HG03558 (cell line): ENCODE results near the gene RAB17.
A peak's percentile ranks its signal among the peaks of the same experiment; 100 is the strongest.

ENCODE experiments used
- ATAC-seq: cut with Tn5 transposase; IDR thresholded peaks from one replicate; pipeline ENCODE4 v1.9.1; 2021; ENCODE audit warnings: moderate number of reproducible peaks; ENCODE audit not compliant: unreplicated experiment; ENCODE audit errors: extremely low read depth

The RAB17 gene

DNA sequence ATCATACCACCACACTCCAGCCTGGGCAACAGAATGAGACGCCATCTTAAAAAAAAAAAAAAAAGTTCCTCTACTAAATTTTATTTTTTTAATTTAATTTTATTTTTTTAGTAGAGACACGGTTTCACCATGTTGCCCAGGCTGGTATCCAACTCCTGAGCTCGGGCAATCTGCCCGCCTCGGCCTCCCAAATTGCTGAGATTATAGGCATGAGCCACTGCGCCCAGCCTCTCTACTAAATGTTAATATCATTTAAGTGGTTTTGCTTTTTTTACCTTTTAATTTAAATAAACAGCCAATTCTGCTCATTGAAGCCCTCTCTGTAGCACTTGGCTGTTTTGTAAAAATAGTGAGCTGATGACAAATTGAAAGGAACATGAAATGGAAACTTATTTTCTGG is 9.2 kb downstream of the RAB17 start:
- ATAC-seq, result no peak

- no peak for ATAC-seq
Observed at GRCh38 chr2:237577956-237578870, 12.3 kb downstream of the RAB17 start.

DNA sequence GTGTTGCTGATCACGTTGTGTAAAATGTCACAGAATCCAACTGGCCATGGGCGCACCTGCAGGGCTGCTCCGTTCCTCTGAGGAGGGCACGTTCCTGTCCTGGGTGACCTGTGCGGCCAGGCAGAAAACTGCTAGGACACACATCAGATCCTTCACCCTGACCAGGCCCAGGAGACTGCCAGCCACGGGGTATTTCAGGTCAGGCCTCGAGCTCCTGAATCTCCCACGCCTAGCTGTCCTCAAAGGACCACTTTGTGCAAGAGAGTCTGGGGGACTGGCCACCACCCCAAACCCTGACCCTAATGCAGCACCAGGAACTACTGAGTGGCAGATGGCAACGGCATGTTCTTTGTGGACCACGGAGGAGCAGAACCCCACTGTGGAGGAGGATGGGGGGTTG is 13.1 kb downstream of the RAB17 start:
- ATAC-seq, result no peak

DNA sequence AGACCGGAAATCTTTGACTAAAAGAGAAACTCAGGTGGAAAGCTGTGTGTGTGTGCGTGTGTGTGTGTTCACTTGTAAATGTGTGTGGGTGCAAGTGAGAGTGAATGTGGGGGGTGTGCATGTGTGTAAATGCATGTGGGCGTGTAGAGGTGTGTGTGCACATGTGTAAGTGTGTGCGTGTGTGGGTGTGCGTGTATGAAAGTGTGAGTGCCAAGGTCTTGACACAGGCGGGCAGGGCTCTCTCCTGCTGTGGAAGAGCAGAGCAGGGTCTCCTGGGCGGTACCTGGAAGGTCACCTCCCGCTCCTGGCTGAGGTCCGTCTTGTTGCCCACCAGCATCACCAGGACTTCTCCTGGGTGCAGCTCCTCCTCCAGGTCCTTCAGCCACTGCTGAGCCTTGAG is 13.6 kb downstream of the RAB17 start:
- no peak for ATAC-seq

DNA sequence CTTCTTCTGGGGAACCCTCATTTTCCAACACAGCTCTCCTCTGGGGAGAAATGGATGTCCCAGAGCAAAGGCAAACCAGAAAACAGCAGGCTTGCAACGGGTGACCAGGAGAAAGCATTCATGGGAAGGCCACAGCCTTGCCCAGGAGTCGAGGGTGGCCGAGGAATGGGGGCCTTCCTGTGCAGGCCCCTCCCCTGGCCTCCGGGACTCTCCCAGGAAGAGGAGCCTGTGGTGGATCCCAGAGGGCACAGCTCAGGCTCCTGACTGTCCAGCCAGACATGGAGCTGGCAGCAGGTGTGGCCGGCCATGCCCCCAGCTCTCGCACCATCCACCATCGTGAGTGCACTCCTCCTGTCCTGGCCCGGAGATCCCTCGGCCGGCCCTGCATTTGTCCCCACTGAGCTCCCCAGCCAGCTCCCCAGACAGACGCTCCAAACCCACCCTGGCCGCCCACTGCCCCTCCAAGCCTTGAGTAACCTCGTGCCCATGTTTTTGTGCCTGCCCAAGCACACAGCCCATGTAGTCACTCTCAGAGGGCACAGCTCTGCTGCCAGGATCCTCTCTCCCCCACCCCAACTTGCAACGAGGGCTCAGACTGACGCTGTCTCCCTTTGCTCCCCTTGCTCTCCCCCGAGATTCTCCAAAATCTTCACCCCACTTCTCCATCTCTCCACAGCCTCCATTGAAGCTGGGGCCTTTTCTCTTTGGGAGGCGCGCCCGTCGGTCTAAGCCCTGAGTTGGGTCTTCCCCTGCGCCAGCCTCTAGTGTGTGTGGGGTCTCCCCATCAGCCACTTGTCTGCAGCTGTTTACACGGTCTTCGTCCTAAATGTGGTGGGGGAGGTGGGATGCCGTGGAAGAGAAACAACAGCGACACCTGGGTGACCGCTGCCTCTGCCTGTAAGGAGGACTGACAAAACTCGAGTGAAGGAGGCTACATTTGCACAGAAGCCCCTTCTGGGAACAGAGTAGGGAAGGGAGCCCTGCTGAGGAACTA is 14.4 kb downstream of the RAB17 start:
- no peak for ATAC-seq

- ATAC-seq, result no peak
Observed at GRCh38 chr2:237574894-237575868, 15.4 kb downstream of the RAB17 start.

GRCh38 chr2:237574467-237574866 is 16.1 kb downstream of the RAB17 start:
- no peak for ATAC-seq

- ATAC-seq, result no peak
Observed at GRCh38 chr2:237573721-237574415, 16.7 kb downstream of the RAB17 start.

DNA sequence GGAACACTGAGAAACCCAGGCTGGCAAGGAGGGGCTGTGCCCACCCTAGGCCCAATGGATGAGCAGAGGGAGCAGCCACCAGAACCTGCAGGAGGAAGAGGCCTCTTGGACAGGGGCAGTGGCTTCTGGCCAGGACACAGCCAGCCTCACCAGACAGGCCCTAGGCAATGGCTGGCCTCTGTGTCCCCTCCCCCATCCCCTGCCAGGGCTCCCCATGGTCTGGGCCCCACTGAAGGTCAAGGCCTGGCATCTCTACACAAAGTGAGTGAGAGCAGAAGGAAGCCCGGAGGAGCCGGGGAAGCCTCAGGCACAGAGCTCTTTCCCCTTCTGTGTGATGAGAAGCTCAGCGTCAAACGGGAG is 17.8 kb downstream of the RAB17 start:
- ATAC-seq, result no peak

GRCh38 chr2:237572021-237572741 is 18.4 kb downstream of the RAB17 start:
- peak; percentile 78 for ATAC-seq

DNA sequence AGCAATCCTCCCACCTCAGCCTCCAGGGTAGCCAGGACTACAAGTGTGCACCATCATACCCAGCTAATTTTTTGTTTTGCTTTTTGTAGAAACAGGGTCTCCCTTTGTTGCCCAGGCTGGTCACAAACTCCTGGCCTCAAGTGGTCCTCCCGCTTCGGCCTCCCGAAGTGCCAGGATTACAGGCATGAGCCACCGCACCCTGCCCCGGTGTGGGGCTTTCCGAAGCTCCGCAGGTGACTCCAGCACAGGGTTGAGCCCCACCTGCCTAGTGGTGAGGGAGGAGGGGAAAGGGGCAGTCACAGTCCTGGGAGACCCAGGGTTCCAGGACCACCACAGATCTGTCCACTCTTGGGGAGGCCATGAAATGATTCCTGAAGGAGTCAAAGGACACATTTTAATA is 19.0 kb downstream of the RAB17 start:
- ATAC-seq, result no peak

DNA sequence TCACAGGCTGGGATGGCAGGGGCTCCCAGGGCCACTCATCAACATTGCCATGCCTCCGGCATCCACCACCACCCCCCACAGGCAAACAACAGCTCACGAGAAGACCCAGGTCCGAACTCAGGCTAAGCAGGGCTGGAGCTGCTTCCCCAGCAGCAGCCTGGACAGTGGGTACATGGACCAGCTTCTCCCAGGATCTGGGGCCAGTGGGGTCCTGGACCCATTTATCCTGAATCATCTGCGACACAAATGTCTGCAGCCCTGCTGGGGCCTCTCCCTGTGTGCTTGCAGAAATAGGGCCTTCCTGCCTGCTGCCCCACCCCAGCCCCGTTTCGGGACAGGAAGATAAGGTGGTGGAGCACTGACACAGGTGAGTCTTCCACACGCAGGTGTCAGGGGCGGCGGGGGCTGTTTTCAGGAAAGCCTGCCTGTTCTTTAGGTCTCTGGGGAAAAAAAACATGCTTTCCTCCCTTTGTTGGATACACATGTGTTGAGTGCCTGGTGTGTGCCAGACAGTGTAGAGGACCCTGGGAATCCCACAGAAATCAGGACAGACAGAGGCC is 19.7 kb downstream of the RAB17 start:
- no peak for ATAC-seq

- ATAC-seq, result no peak
Observed at GRCh38 chr2:237569896-237570295, 20.6 kb downstream of the RAB17 start.

DNA sequence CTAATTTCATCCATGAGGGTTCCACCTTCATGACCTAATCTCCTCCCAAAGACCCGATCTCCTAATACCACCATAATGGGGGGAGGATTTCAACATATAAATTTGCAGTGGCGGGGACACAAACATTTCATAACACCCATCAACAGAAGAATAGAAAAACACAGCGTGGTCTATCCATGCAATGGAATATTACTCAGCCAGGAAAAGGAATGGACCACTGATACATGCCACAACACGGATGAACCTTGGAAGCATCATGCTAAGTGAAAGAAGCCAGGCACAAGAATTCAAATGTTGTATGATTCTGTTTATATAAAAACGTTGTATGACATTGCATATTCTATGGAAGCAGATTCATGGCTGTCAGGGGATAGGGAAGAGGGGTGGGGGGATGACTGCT is 21.5 kb downstream of the RAB17 start:
- ATAC-seq, result no peak

DNA sequence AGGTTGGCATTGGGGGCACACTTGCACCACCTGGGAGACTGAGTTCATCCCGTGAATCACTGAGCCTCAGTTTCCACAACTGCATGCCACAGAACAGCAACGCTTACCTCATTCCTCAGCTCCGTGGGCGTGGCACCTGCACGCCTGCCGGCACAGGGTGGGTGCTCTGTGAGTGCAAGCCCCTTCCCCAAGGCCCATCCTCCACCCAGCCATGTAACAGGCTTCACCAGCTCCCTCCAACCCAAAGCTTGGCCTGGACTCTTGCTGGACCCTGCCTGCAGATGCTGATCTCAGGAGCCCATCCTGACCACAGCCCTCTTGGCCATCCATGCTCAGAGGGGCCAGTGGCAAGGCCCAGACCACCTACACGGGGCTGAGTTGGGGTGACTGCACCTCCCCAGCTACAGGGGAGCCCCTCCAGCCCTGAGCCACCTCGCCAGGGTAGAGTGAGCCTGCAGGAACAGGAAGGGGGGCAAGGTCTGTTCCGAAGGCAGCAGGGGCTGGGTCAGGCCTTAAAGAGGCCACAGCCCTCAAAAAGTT is 22.3 kb downstream of the RAB17 start:
- no peak for ATAC-seq

GRCh38 chr2:237567276-237568029 is 23.1 kb downstream of the RAB17 start:
- no peak for ATAC-seq

DNA sequence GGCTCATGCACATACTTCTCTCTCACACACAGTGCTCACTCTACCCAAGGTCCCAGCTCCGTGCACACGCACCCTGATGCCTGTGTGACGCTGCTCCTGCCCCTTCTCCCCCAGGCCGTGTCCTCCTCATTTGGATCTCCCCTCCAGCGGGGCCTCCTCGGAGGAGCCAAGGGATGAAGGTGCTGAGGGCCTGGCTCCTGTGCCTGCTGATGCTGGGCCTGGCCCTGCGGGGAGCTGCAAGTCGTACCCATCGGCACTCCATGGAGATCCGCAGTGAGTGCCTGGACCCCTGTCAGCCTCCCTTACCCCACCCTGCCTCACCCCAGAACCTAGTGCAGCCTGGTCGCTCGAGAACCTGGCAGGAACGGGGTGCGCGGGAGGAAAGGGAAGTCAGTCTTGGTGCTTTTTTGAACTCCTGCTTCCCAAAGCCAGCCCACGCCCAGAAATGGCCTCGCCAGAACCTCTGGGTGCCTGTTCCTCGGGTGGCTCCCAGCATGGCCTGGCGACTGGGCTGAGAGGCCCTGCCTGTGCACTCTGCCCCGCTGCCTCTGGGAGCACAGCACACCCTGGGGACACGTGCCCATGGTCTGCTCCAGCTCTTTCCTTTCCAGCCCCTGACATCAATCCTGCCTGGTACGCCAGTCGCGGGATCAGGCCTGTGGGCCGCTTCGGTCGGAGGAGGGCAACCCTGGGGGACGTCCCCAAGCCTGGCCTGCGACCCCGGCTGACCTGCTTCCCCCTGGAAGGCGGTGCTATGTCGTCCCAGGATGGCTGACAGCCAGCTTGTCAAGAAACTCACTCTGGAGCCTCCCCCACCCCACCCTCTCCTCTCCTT is 23.9 kb downstream of the RAB17 start, which contains the start of gene PRLH:
TSS of gene PRLH (plus strand) at position 174 of the 835 bp plus-strand sequence. CDS start at position 174, 0 bp downstream.
- ATAC-seq, result no peak
